HEK293T (cell line): ENCODE measurements around the gene AHCY.
"Not testable (repeated sequence)": the region's sequence is repeated elsewhere in the genome, so short reads cannot be mapped to it uniquely, and the experiment has no call there.

ENCODE experiments used
- CTCF ChIA-PET: fragments of 350-600 bp; formaldehyde crosslinking; extraction: SDS; loops from one replicate; lab custom pipeline; 2021; ENCODE audit warnings: antibody characterized with exemption, inconsistent platforms; lab: Yijun Ruan, JAX
- POLR2A ChIA-PET: fragments of 350-600 bp; formaldehyde crosslinking; extraction: SDS; loops from one replicate; lab custom pipeline; 2020; ENCODE audit warnings: antibody characterized with exemption, inconsistent platforms; lab: Yijun Ruan, JAX
- DNase-seq: peaks from one replicate; pipeline ENCODE4 v3.0.0; 2012; ENCODE audit warnings: mixed read lengths; ENCODE audit errors: extremely low spot score
- ARNT ChIP-seq: fragments of 450-650 bp; IDR thresholded peaks from 2 replicates; pipeline ENCODE4 v1.6.1; 2017; ENCODE audit warnings: mild to moderate bottlenecking
- BHLHE40 ChIP-seq: fragments of 450-650 bp; IDR thresholded peaks from 2 replicates; pipeline ENCODE4 v1.6.1; 2016; ENCODE audit warnings: mild to moderate bottlenecking, moderate library complexity, borderline replicate concordance
- CTBP1 ChIP-seq: fragments of 450-650 bp; IDR thresholded peaks from 2 replicates; pipeline ENCODE4 v1.6.1; 2016; ENCODE audit warnings: borderline replicate concordance
- ELF4 ChIP-seq: fragments of 450-650 bp; IDR thresholded peaks from 2 replicates; pipeline ENCODE4 v1.6.1; 2017; ENCODE audit warnings: antibody characterized with exemption
- FOXA1 ChIP-seq: fragments of 450-650 bp; IDR thresholded peaks from 2 replicates; pipeline ENCODE4 v1.6.1; 2016; ENCODE audit warnings: mild to moderate bottlenecking
- FOXK2 ChIP-seq: fragments of 450-650 bp; IDR thresholded peaks from 2 replicates; pipeline ENCODE4 v1.6.1; 2016; ENCODE audit warnings: mild to moderate bottlenecking
- FOXM1 ChIP-seq: fragments of 450-650 bp; IDR thresholded peaks from 2 replicates; pipeline ENCODE4 v1.6.1; 2017; ENCODE audit warnings: mild to moderate bottlenecking, borderline replicate concordance
- HDGF ChIP-seq: fragments of 450-650 bp; IDR thresholded peaks from 2 replicates; pipeline ENCODE4 v1.6.1; 2017; ENCODE audit warnings: antibody characterized with exemption, borderline replicate concordance
- L3MBTL2 ChIP-seq: fragments of 450-650 bp; conservative IDR thresholded peaks from 2 replicates; pipeline ENCODE4 v1.6.1; 2016; ENCODE audit warnings: mild to moderate bottlenecking
- LEF1 ChIP-seq: fragments of 450-650 bp; IDR thresholded peaks from 2 replicates; pipeline ENCODE4 v1.6.1; 2017; ENCODE audit warnings: mild to moderate bottlenecking, borderline replicate concordance
- NFRKB ChIP-seq: fragments of 450-650 bp; IDR thresholded peaks from 2 replicates; pipeline ENCODE4 v1.6.1; 2016; ENCODE audit warnings: mild to moderate bottlenecking, moderate library complexity
- PKNOX1 ChIP-seq: fragments of 450-650 bp; IDR thresholded peaks from 2 replicates; pipeline ENCODE4 v1.6.1; 2016
- SP1 ChIP-seq: fragments of 450-650 bp; IDR thresholded peaks from 2 replicates; pipeline ENCODE4 v1.6.1; 2017
- SUZ12 ChIP-seq: fragments of 450-650 bp; IDR thresholded peaks from 2 replicates; pipeline ENCODE4 v1.6.1; 2016; ENCODE audit warnings: mild to moderate bottlenecking
- TARDBP ChIP-seq: fragments of 450-650 bp; IDR thresholded peaks from 2 replicates; pipeline ENCODE4 v1.6.1; 2016
- ZNF384 ChIP-seq: fragments of 450-650 bp; IDR thresholded peaks from 2 replicates; pipeline ENCODE4 v1.6.1; 2016

Gene AHCY

GRCh38 chr20:34251619-34252018 is 51.5 kb downstream of the AHCY start:
- DNase-seq = no peak
- ChIA-PET CTCF (no interaction called here), POLR2A (no interaction called here)
- no peak for TF ChIP-seq ELF4
- no peak for TF ChIP-seq NFRKB
- no peak for TF ChIP-seq ARNT
- no peak for TF ChIP-seq ZNF384
- no peak for TF ChIP-seq SUZ12
- TF ChIP-seq FOXA1 = no peak
- TF ChIP-seq CTBP1 = no peak
- no peak for TF ChIP-seq TARDBP
- TF ChIP-seq LEF1 = no peak
- TF ChIP-seq HDGF = no peak
- TF ChIP-seq SP1 = no peak

- POLR2A ChIA-PET = no interaction called here
- TF ChIP-seq ARNT (no peak), CTBP1 (no peak), PKNOX1 (no peak), NFRKB (no peak), FOXK2 (no peak), FOXM1 (no peak), SUZ12 (no peak), ELF4 (no peak), ZNF384 (no peak), L3MBTL2 (no peak), SP1 (no peak), FOXA1 (no peak), LEF1 (no peak), BHLHE40 (no peak), HDGF (no peak)
- DNase-seq = no peak
- CTCF ChIA-PET = interaction anchor here (0.9 kb wide), 1 partner anchor 50 kb away, joined by 3 read pairs; no protein-coding TSS in a partner anchor
These were observed 53.1 kb downstream of the AHCY start for GRCh38 chr20:34250005-34250404.

GRCh38 chr20:34249291-34249690 is 53.9 kb downstream of the AHCY start:
- POLR2A ChIA-PET = no interaction called here
- no peak for DNase-seq
- TF ChIP-seq ELF4 (no peak), BHLHE40 (no peak), HDGF (no peak), SUZ12 (no peak), L3MBTL2 (no peak), SP1 (no peak), PKNOX1 (no peak), LEF1 (no peak), FOXA1 (no peak), FOXM1 (no peak), FOXK2 (no peak), ARNT (no peak), NFRKB (no peak), TARDBP (no peak), CTBP1 (no peak), ZNF384 (no peak)
- CTCF ChIA-PET = interaction anchor here (0.7 to 0.9 kb wide), 2 partner anchors 51 to 335 kb away, joined by 3 to 6 read pairs; no protein-coding TSS in a partner anchor

- no peak for DNase-seq
- TF ChIP-seq HDGF = no peak
- no peak for TF ChIP-seq NFRKB
- TF ChIP-seq CTBP1 = no peak
- no peak for TF ChIP-seq FOXK2
- TF ChIP-seq ZNF384 = no peak
- TF ChIP-seq ELF4 = no peak
- no peak for TF ChIP-seq L3MBTL2
- TF ChIP-seq SP1 = no peak
- no peak for TF ChIP-seq LEF1
- no peak for TF ChIP-seq PKNOX1
- TF ChIP-seq FOXA1 = no peak
- no peak for TF ChIP-seq SUZ12
- ChIA-PET POLR2A (no interaction called here), CTCF (no interaction called here)
These were observed 57.0 kb downstream of the AHCY start for GRCh38 chr20:34246126-34246626.

- no peak for DNase-seq
- CTCF ChIA-PET = no interaction called here
- TF ChIP-seq PKNOX1 (no peak), ZNF384 (no peak), SUZ12 (no peak), LEF1 (no peak), ELF4 (no peak), NFRKB (no peak), TARDBP (no peak)
- POLR2A ChIA-PET = no interaction called here
These were observed 59.8 kb downstream of the AHCY start for GRCh38 chr20:34243377-34243776.

- ChIA-PET POLR2A (no interaction called here), CTCF (no interaction called here)
- DNase-seq = no peak
- TF ChIP-seq LEF1 = no peak
- TF ChIP-seq ZNF384 = no peak
- no peak for TF ChIP-seq ARNT
- no peak for TF ChIP-seq CTBP1
- TF ChIP-seq BHLHE40 = no peak
- TF ChIP-seq NFRKB = no peak
- no peak for TF ChIP-seq TARDBP
- TF ChIP-seq FOXM1 = no peak
- TF ChIP-seq HDGF = no peak
- TF ChIP-seq SUZ12 = no peak
- no peak for TF ChIP-seq PKNOX1
- no peak for TF ChIP-seq FOXK2
- TF ChIP-seq SP1 = no peak
- TF ChIP-seq FOXA1 = no peak
- TF ChIP-seq L3MBTL2 = no peak
- no peak for TF ChIP-seq ELF4
These were observed 60.3 kb downstream of the AHCY start for GRCh38 chr20:34242879-34243278.

- POLR2A ChIA-PET, DNase-seq, CTCF ChIA-PET: not testable (repeated sequence)
These were observed 61.1 kb downstream of the AHCY start for GRCh38 chr20:34242015-34242414.
